Cardiac fibroblast (primary cell): ENCODE results near the gene S100A14.

Source experiments
- DNase-seq, 2 donors: peaks; one replicate each; pipeline versions ENCODE4 v3.0.0 to v3.0.0-alpha.2; 2010; ENCODE audit warnings: low read depth in 2 of 2
- H3K4me3 ChIP-seq, 2 donors: replicated peaks in 1 of 2; 1 replicate in 1 of 2; 2 replicates in 1 of 2; pipeline ENCODE4 v1.5.1; 2011; ENCODE audit warnings: low read depth in 2 of 2, low read length in 2 of 2, mild to moderate bottlenecking in 2 of 2, moderate library complexity in 1 of 2
- TF ChIP-seq, protein P1 (sequence below): IDR thresholded peaks from one replicate; pipeline ENCODE4 v1.5.1; 2011; ENCODE audit warnings: low read depth, mild to moderate bottlenecking, low read length, inconsistent platforms

Gene S100A14

DNA sequence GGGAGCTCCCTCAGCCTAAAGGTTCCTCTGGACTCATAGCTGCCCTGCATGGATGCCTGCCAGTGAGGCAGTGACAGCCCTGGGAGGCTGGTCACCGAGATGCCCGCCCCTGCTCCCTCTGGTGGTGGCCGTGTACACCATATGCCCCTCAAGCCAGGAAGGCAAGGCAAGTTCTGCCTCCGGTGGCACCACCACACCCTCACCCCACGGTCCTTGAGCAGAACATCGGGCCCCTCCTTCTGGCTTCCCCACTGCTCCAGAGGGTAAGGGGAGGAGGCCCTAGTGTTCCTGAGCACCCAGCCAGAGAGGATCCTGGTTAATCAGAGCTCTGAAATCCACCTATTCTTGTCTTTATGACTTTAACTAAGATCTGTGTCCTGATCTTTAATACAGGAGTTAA lies 1.5 kb upstream of the S100A14 start:
- no peak overlapping the region for H3K4me3 ChIP-seq

DNA sequence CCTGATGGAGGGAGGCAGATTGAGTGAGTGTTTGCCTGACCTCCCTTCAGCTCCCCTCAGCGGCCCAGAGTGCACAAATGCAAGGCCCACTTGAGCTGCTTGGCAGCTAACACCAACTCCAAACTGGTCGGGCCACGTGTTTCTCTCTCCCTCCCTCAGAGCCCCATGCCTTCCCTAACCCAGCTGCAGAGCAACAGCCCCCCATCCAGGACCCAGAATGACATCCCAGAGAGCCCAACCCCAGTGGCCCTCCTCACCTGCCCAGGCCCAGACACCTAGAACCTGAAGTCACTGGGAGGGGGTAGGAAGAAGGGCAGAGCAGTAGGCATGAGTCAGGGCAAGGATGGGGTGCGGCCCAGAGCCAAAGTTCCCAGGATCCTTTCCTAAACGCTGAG lies 789 bp upstream of the S100A14 start:
- no peak overlapping the region for H3K4me3 ChIP-seq
- no peak for DNase-seq
- TF ChIP-seq, protein P1, sequence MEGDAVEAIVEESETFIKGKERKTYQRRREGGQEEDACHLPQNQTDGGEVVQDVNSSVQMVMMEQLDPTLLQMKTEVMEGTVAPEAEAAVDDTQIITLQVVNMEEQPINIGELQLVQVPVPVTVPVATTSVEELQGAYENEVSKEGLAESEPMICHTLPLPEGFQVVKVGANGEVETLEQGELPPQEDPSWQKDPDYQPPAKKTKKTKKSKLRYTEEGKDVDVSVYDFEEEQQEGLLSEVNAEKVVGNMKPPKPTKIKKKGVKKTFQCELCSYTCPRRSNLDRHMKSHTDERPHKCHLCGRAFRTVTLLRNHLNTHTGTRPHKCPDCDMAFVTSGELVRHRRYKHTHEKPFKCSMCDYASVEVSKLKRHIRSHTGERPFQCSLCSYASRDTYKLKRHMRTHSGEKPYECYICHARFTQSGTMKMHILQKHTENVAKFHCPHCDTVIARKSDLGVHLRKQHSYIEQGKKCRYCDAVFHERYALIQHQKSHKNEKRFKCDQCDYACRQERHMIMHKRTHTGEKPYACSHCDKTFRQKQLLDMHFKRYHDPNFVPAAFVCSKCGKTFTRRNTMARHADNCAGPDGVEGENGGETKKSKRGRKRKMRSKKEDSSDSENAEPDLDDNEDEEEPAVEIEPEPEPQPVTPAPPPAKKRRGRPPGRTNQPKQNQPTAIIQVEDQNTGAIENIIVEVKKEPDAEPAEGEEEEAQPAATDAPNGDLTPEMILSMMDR, result no peak

More for the DNA sequence above, 1.5 kb upstream of the S100A14 start:
- TF ChIP-seq, protein P1, result peak; percentile 88
- DNase-seq, result peak in 1 of 2 donors; percentile 78

DNA sequence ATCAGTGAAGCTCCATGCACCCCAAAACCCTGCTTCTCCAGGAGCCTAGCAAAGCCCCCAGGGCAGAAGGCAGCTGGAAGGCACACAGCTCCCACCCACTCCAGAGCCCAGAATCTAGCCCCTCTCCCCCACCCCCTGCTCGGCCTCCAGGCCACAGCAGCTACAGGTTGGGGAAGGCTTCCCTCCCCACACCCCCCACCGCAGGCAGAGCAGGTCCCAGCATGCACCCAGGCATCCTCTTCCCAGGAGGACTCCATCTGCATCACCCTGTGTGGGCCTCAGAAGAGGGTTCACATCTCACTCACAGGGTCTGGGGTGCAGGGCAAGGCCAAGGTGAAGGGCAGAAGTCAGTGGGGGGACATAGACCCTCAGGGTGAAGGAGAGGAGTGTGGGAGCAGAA lies 719 bp downstream of the S100A14 start:
- TF ChIP-seq, protein P1, result no peak
- H3K4me3 ChIP-seq, result no peak overlapping the region
- DNase-seq, result no peak

DNA sequence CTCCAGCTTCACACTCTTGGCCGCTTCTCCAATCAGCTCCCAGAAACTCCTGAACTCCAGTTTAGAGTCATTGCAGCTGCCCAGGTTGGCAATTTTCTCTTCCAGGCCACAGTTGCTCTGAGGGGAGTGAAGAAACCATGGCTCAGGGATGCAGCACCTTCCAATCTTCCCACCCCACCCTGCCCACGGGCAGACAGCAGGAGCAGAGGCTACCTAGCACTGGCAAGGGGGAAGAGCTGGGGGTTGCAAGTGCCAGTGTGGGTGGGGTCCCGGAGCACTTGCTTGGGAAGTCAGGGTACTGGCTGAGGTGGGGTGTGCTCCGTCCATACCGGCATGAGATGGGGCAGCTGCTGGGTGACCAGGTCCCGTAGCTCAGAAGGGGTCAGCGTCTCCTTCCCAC lies 1.2 kb downstream of the S100A14 start:
- H3K4me3 ChIP-seq, result no peak overlapping the region
- DNase-seq, result no peak
- TF ChIP-seq, protein P1, result no peak

DNA sequence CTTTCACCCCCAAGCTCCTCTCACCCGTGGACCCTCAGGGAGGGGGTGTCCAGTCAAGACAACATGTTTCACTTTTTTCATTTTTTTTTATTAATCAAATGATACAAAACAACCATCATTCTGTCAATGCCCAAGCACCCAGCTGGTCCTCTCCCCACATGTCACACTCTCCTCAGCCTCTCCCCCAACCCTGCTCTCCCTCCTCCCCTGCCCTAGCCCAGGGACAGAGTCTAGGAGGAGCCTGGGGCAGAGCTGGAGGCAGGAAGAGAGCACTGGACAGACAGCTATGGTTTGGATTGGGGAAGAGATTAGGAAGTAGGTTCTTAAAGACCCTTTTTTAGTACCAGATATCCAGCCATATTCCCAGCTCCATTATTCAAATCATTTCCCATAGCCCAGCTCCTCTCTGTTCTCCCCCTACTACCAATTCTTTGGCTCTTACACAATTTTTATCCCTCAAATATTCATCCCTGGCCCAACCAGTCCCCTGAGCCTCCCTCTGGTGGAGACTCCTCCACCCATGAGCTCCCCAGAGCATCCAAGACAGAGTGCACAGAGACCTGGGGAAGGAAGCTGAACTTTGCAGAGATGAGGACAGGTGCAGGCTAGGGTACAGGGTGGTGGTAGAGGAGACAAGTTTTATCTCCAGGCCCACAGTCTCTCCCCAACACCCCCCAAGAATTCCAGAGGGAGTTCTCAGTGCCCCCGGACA lies 1.8 kb downstream of the S100A14 start:
- H3K4me3 ChIP-seq, result no peak overlapping the region
- TF ChIP-seq, protein P1, result peak; percentile 7

DNA sequence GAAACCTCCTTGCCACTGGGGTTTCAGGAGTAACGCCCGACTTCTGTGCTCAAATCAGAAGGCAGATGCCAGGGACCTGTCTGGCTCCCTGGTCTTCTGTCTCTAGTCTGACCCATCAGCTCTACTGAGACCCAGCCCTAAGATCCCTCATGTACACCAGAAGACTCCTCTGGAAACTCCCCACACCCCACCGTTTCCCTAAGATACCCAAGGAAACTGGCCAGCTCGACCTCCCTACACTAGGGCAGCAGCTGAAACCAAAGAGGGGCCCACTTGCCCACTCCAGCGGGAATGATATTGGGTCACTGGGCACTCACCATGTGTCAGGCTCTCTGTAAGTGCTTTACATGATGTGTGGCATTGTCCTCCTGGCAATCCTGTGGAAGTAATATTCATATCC lies 2.7 kb downstream of the S100A14 start:
- TF ChIP-seq, protein P1, result no peak

More for the DNA sequence above, 1.8 kb downstream of the S100A14 start:
- DNase-seq, result no peak

DNA sequence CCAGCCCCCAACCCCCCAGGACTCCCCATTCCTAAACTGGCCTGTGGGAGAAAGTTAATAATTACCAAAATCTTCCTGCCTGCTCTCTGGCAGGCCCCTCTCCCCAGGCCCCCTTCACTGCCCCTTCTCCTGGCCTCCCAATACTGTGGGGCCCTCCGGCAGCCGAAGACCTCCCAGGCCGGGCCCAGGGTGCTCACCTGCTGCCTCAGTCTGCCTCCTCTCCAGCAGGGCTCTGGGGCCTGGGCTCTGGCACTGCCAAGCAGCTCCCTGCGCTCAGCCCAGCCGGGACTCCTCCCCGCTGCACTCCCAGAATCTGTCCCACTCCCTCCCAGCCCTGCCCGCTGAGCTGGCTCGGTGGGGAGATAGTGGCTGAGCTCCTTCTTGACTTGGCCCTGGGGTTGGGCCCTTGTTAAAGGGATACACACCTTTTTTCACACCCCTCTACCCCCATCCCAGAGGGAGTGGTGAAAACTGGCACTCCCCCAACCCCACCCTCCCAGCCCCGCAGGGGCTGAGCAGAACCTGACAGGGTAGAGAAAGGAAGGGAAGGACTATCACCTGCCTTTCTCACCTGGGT lies 3.3 kb downstream of the S100A14 start, which contains the start of gene S100A16:
S100A16 (minus strand) TSS at position 383 of the 577 bp plus-strand sequence. CDS start 4,986 bp downstream, outside the sequence.
- peak; percentile 51 to 79 for DNase-seq
- peak within 1 kb of the TSS; percentile 71 to 77 for H3K4me3 ChIP-seq
- TF ChIP-seq, protein P1, result no peak

More for the DNA sequence above, 2.7 kb downstream of the S100A14 start:
- peak overlapping the region in 1 of 2 donors; percentile 77 for H3K4me3 ChIP-seq
- DNase-seq, result no peak
